Suprapubic skin (tissue), 4 donors: Measurements from ENCODE around the gene HUS1.

Source experiments
- EP300 ChIP-seq: sonication (generic); formaldehyde crosslinking; IDR thresholded peaks from one replicate; pipeline ENCODE4 v1.6.1; 2017; ENCODE audit warnings: antibody characterized with exemption
- POLR2A ChIP-seq, 2 donors: fragments of 450-650 bp; IDR thresholded peaks; one replicate each; pipeline ENCODE4 v1.6.1; 2017; ENCODE audit warnings: antibody characterized with exemption in 2 of 2, mild to moderate bottlenecking in 2 of 2, moderate library complexity in 2 of 2
- POLR2AphosphoS5 ChIP-seq, 3 donors: sonication (generic); formaldehyde crosslinking; IDR thresholded peaks; one replicate each; pipeline ENCODE4 v1.6.1; 2017; ENCODE audit warnings: antibody characterized with exemption in 3 of 3
- TF ChIP-seq, protein P1 (sequence below), 2 donors: fragments of 200-600 bp in 1 of 2; fragments of 450-650 bp in 1 of 2; sonication (generic) in 1 of 2; IDR thresholded peaks; one replicate each; pipeline ENCODE4 v1.5.1; 2016 to 2019; ENCODE audit warnings: antibody characterized with exemption in 2 of 2, mild to moderate bottlenecking in 1 of 2, moderate library complexity in 1 of 2

DNA sequence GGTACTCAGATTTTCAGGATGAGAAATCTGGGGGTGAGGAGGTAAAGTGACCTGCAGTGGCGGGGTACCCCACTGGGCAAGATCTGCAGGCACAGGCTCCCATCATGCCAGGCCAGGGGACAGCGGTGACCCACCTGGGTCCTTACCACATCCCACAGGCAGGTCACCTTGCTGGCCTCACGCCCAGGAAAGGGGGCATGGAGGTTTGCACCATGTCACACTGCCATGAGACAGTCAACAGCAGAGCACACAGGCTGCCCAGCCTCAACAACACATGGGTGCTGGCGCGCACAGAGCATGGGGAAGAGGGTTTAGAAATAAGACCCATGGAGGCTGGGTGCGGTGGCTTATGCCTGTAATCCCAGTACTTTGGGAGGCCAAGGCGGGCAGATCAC lies 32.1 kb downstream of the HUS1 start:
- TF ChIP-seq, protein P1, sequence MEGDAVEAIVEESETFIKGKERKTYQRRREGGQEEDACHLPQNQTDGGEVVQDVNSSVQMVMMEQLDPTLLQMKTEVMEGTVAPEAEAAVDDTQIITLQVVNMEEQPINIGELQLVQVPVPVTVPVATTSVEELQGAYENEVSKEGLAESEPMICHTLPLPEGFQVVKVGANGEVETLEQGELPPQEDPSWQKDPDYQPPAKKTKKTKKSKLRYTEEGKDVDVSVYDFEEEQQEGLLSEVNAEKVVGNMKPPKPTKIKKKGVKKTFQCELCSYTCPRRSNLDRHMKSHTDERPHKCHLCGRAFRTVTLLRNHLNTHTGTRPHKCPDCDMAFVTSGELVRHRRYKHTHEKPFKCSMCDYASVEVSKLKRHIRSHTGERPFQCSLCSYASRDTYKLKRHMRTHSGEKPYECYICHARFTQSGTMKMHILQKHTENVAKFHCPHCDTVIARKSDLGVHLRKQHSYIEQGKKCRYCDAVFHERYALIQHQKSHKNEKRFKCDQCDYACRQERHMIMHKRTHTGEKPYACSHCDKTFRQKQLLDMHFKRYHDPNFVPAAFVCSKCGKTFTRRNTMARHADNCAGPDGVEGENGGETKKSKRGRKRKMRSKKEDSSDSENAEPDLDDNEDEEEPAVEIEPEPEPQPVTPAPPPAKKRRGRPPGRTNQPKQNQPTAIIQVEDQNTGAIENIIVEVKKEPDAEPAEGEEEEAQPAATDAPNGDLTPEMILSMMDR (IDR thresholded peaks at IDR 0.05), result no peak
- TF ChIP-seq POLR2A (IDR thresholded peaks at IDR 0.05) (no peak), EP300 (no peak), POLR2AphosphoS5 (IDR thresholded peaks at IDR 0.05) (no peak)
